GM18861 (cell line): ENCODE results near the gene PRDM15.
A peak's percentile ranks its signal among the peaks of the same experiment; 100 is the strongest.

ENCODE experiments used
- ATAC-seq: cut with Tn5 transposase; IDR thresholded peaks from one replicate; pipeline ENCODE4 v1.9.1; 2021; ENCODE audit not compliant: unreplicated experiment

The PRDM15 gene

GRCh38 chr21:41886328-41886727 lies 7.2 kb upstream of the PRDM15 start:
- ATAC-seq: no peak

GRCh38 chr21:41885341-41886024 lies 6.3 kb upstream of the PRDM15 start:
- ATAC-seq: no peak

- ATAC-seq: no peak
Observed at GRCh38 chr21:41884501-41885030, 5.4 kb upstream of the PRDM15 start.

GRCh38 chr21:41883582-41883981 lies 4.4 kb upstream of the PRDM15 start:
- ATAC-seq: no peak

- ATAC-seq: no peak
Observed at GRCh38 chr21:41881051-41881450, 1.9 kb upstream of the PRDM15 start.

GRCh38 chr21:41880153-41880552 lies 1.0 kb upstream of the PRDM15 start:
- no peak for ATAC-seq

- ATAC-seq: peak; percentile 51
Observed at GRCh38 chr21:41878831-41879189, 334 bp downstream of the PRDM15 start.

GRCh38 chr21:41877901-41878830 lies 978 bp downstream of the PRDM15 start:
- peak; percentile 21 for ATAC-seq

GRCh38 chr21:41876928-41877652 lies 2.1 kb downstream of the PRDM15 start:
- no peak for ATAC-seq

GRCh38 chr21:41876396-41876795 lies 2.7 kb downstream of the PRDM15 start:
- ATAC-seq: no peak

GRCh38 chr21:41875086-41875485 lies 4.1 kb downstream of the PRDM15 start:
- no peak for ATAC-seq

GRCh38 chr21:41874611-41875010 lies 4.5 kb downstream of the PRDM15 start:
- ATAC-seq: no peak

- ATAC-seq: no peak
Observed at GRCh38 chr21:41873426-41873825, 5.7 kb downstream of the PRDM15 start.

- ATAC-seq: no peak
Observed at GRCh38 chr21:41873005-41873404, 6.1 kb downstream of the PRDM15 start.

GRCh38 chr21:41871293-41872030 lies 7.7 kb downstream of the PRDM15 start:
- ATAC-seq: no peak

GRCh38 chr21:41869771-41870170 lies 9.4 kb downstream of the PRDM15 start:
- ATAC-seq: no peak

GRCh38 chr21:41868062-41868710 lies 11.0 kb downstream of the PRDM15 start:
- ATAC-seq: peak; percentile 56

GRCh38 chr21:41867313-41867712 lies 11.8 kb downstream of the PRDM15 start:
- ATAC-seq: no peak

- no peak for ATAC-seq
Observed at GRCh38 chr21:41866274-41866809, 12.8 kb downstream of the PRDM15 start.
